GM23338 (cell line): Measurements from ENCODE around the gene SEMA4C.

Experiments
- CREB1 ChIP-seq: fragments of 250-450 bp; sonication (Bioruptor Pico); IDR thresholded peaks from 2 replicates; pipeline ENCODE4 v1.5.0; 2020; ENCODE audit warnings: low read depth, mild to moderate bottlenecking, moderate library complexity
- EZH2 ChIP-seq: fragments of 200-600 bp; sonication (generic); IDR thresholded peaks from one replicate; pipeline ENCODE4 v1.8.0; 2017; ENCODE audit warnings: antibody characterized with exemption, mild to moderate bottlenecking, low read depth; ENCODE audit not compliant: unreplicated experiment
- EZH2phosphoT487 ChIP-seq: fragments of 200-600 bp; sonication (generic); IDR thresholded peaks from one replicate; pipeline ENCODE4 v1.8.1; 2018; ENCODE audit warnings: antibody characterized with exemption; ENCODE audit not compliant: unreplicated experiment
- POLR2AphosphoS5 ChIP-seq: IDR thresholded peaks from 2 replicates; pipeline ENCODE4 v1.6.1; 2016; ENCODE audit warnings: antibody characterized with exemption, low read depth
- ZNF114 ChIP-seq: fragments of 250-450 bp; sonication (Bioruptor Pico); IDR thresholded peaks from 2 replicates; pipeline ENCODE4 v1.5.0; 2020; ENCODE audit warnings: mild to moderate bottlenecking, moderate library complexity
- TF ChIP-seq, protein P1 (sequence below), 2 experiments: fragments of 200-600 bp in 1 of 2; sonication (generic) in 1 of 2; conservative IDR thresholded peaks; 2 replicates each; pipeline versions ENCODE4 v1.5.1 to v1.6.1; 2016 to 2017; ENCODE audit warnings: antibody characterized with exemption in 2 of 2, low read depth in 2 of 2, mild to moderate bottlenecking in 2 of 2, moderate library complexity in 1 of 2
- TF ChIP-seq, protein P2 (sequence below): fragments of 250-450 bp; sonication (Bioruptor Pico); IDR thresholded peaks from 2 replicates; pipeline ENCODE4 v1.5.0; 2020; ENCODE audit warnings: mild to moderate bottlenecking, moderate library complexity
- TF ChIP-seq, protein P3 (sequence below): IDR thresholded peaks from one replicate; pipeline ENCODE4 v1.6.1; 2018; ENCODE audit warnings: antibody characterized with exemption; ENCODE audit not compliant: unreplicated experiment

DNA sequence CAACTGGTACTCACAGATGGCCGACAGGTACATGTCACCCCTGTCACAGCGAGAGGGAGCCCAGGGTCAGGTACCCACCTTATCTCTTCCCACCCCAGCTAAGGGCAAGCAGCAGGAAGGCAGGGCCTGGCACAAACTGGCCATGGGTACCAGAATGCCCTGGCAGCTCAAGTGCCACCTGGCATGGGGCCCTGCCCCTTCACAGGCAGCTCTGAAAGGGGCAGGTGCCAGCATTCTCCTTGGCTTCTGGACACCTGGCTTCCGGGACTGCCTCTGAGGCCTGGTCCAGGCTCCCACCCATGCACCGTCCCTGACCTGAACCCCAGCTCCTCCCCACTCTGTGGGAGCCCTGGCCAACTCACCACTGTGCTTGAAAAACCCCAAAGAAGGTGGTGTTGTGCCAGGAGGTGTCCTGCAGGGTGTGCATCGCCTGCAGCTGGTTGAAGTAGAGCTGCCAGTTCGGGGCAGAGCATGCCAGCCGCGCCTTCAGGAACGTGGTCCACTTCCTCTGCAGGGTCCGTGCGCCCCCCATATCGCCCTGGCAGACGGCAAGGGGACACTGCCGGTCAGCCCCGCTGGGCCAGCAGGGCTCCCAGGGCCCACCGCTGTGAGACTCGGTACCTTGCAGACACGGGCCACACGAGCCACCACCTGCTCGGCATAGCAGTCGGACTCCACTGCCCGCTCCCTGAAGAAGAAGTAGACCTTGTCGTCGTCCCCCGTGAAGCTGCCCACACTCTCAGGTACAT is 5.4 kb downstream of the SEMA4C start:
- TF ChIP-seq EZH2phosphoT487 (no peak), POLR2AphosphoS5 (no peak), EZH2 (no peak), CREB1 (no peak), ZNF114 (CRISPR knock-in tag) (no peak)
- TF ChIP-seq, protein P1, sequence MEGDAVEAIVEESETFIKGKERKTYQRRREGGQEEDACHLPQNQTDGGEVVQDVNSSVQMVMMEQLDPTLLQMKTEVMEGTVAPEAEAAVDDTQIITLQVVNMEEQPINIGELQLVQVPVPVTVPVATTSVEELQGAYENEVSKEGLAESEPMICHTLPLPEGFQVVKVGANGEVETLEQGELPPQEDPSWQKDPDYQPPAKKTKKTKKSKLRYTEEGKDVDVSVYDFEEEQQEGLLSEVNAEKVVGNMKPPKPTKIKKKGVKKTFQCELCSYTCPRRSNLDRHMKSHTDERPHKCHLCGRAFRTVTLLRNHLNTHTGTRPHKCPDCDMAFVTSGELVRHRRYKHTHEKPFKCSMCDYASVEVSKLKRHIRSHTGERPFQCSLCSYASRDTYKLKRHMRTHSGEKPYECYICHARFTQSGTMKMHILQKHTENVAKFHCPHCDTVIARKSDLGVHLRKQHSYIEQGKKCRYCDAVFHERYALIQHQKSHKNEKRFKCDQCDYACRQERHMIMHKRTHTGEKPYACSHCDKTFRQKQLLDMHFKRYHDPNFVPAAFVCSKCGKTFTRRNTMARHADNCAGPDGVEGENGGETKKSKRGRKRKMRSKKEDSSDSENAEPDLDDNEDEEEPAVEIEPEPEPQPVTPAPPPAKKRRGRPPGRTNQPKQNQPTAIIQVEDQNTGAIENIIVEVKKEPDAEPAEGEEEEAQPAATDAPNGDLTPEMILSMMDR (conservative IDR thresholded peaks at IDR 0.05; ENCODE audit: low read depth in 2 of 2) = no peak
- TF ChIP-seq, protein P2, sequence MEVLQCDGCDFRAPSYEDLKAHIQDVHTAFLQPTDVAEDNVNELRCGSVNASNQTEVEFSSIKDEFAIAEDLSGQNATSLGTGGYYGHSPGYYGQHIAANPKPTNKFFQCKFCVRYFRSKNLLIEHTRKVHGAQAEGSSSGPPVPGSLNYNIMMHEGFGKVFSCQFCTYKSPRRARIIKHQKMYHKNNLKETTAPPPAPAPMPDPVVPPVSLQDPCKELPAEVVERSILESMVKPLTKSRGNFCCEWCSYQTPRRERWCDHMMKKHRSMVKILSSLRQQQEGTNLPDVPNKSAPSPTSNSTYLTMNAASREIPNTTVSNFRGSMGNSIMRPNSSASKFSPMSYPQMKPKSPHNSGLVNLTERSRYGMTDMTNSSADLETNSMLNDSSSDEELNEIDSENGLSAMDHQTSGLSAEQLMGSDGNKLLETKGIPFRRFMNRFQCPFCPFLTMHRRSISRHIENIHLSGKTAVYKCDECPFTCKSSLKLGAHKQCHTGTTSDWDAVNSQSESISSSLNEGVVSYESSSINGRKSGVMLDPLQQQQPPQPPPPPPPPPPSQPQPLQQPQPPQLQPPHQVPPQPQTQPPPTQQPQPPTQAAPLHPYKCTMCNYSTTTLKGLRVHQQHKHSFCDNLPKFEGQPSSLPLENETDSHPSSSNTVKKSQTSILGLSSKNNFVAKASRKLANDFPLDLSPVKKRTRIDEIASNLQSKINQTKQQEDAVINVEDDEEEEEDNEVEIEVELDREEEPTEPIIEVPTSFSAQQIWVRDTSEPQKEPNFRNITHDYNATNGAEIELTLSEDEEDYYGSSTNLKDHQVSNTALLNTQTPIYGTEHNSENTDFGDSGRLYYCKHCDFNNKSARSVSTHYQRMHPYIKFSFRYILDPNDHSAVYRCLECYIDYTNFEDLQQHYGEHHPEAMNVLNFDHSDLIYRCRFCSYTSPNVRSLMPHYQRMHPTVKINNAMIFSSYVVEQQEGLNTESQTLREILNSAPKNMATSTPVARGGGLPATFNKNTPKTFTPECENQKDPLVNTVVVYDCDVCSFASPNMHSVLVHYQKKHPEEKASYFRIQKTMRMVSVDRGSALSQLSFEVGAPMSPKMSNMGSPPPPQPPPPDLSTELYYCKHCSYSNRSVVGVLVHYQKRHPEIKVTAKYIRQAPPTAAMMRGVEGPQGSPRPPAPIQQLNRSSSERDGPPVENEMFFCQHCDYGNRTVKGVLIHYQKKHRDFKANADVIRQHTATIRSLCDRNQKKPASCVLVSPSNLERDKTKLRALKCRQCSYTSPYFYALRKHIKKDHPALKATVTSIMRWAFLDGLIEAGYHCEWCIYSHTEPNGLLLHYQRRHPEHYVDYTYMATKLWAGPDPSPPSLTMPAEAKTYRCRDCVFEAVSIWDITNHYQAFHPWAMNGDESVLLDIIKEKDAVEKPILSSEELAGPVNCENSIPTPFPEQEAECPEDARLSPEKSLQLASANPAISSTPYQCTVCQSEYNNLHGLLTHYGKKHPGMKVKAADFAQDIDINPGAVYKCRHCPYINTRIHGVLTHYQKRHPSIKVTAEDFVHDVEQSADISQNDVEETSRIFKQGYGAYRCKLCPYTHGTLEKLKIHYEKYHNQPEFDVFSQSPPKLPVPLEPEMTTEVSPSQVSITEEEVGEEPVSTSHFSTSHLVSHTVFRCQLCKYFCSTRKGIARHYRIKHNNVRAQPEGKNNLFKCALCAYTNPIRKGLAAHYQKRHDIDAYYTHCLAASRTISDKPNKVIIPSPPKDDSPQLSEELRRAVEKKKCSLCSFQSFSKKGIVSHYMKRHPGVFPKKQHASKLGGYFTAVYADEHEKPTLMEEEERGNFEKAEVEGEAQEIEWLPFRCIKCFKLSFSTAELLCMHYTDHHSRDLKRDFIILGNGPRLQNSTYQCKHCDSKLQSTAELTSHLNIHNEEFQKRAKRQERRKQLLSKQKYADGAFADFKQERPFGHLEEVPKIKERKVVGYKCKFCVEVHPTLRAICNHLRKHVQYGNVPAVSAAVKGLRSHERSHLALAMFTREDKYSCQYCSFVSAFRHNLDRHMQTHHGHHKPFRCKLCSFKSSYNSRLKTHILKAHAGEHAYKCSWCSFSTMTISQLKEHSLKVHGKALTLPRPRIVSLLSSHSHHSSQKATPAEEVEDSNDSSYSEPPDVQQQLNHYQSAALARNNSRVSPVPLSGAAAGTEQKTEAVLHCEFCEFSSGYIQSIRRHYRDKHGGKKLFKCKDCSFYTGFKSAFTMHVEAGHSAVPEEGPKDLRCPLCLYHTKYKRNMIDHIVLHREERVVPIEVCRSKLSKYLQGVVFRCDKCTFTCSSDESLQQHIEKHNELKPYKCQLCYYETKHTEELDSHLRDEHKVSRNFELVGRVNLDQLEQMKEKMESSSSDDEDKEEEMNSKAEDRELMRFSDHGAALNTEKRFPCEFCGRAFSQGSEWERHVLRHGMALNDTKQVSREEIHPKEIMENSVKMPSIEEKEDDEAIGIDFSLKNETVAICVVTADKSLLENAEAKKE (CRISPR knock-in tag) = no peak
- TF ChIP-seq, protein P3, sequence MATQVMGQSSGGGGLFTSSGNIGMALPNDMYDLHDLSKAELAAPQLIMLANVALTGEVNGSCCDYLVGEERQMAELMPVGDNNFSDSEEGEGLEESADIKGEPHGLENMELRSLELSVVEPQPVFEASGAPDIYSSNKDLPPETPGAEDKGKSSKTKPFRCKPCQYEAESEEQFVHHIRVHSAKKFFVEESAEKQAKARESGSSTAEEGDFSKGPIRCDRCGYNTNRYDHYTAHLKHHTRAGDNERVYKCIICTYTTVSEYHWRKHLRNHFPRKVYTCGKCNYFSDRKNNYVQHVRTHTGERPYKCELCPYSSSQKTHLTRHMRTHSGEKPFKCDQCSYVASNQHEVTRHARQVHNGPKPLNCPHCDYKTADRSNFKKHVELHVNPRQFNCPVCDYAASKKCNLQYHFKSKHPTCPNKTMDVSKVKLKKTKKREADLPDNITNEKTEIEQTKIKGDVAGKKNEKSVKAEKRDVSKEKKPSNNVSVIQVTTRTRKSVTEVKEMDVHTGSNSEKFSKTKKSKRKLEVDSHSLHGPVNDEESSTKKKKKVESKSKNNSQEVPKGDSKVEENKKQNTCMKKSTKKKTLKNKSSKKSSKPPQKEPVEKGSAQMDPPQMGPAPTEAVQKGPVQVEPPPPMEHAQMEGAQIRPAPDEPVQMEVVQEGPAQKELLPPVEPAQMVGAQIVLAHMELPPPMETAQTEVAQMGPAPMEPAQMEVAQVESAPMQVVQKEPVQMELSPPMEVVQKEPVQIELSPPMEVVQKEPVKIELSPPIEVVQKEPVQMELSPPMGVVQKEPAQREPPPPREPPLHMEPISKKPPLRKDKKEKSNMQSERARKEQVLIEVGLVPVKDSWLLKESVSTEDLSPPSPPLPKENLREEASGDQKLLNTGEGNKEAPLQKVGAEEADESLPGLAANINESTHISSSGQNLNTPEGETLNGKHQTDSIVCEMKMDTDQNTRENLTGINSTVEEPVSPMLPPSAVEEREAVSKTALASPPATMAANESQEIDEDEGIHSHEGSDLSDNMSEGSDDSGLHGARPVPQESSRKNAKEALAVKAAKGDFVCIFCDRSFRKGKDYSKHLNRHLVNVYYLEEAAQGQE = no peak
